Mononuclear cell (primary cell): ENCODE measurements around the gene BSPH1. TPM values are rescaled to one million over a fixed set of nuclear protein-coding genes. Genes with fewer than 3 reads are reported as not detected.
"Not testable (repeated sequence)": the region's sequence is repeated elsewhere in the genome, so short reads cannot be mapped to it uniquely, and the experiment has no call there.

ENCODE experiments used
- H3K27me3 ChIP-seq: 2 replicates; pipeline ENCODE4 v1.6.0; 2011; ENCODE audit warnings: low read length, control low read depth; ENCODE audit not compliant: insufficient read depth
- H3K4me1 ChIP-seq: 2 replicates; pipeline ENCODE4 v1.5.1; 2011; ENCODE audit warnings: mild to moderate bottlenecking, low read length, control low read depth; ENCODE audit not compliant: insufficient read depth
- H3K4me3 ChIP-seq: 2 replicates; pipeline ENCODE4 v1.5.1; 2011; ENCODE audit warnings: mild to moderate bottlenecking, low read length, moderate library complexity
- H3K9me3 ChIP-seq: 2 replicates; pipeline ENCODE4 v1.5.1; 2011; ENCODE audit warnings: low read depth, mild to moderate bottlenecking, control low read depth, low read length
- total RNA-seq: library from RNA; depleted of rRNA; stranded (reverse); fragments of >200 nt; gene quantifications from one replicate; pipeline ENCODE4 v1.2.3, GENCODE V29; 2012

Gene BSPH1
- total RNA-seq, 1 donor: not detected

GRCh38 chr19:47994209-47994802 is 2.3 kb upstream of the BSPH1 start, which contains the start of gene ELSPBP1:
Gene ELSPBP1 (plus strand): TSS chr19:47994632. CDS start chr19:48008668, 14,036 bp downstream.
- H3K4me3 ChIP-seq: no peak within 1 kb of the TSS
- no peaks in the 10 kb centered on the region for H3K9me3 ChIP-seq
- H3K4me1 ChIP-seq: no peaks in the 10 kb centered on the region
- H3K27me3 ChIP-seq: no peaks in the 10 kb centered on the region

- no peaks in the 10 kb centered on the region for H3K9me3 ChIP-seq
- no peaks in the 10 kb centered on the region for H3K27me3 ChIP-seq
- H3K4me1 ChIP-seq: no peaks in the 10 kb centered on the region
- no peak overlapping the region for H3K4me3 ChIP-seq
Observed at GRCh38 chr19:47991191-47991808, 670 bp downstream of the BSPH1 start.

GRCh38 chr19:47973529-47973928 is 18.4 kb downstream of the BSPH1 start:
- Histone ChIP-seq H3K4me3 (no peak overlapping the region), H3K27me3 (peaks cover 4% of the 10 kb centered on the region)

GRCh38 chr19:47955936-47956335 is 36.0 kb downstream of the BSPH1 start:
- not testable (repeated sequence) for H3K27me3 ChIP-seq, H3K9me3 ChIP-seq, H3K4me1 ChIP-seq, H3K4me3 ChIP-seq

More at GRCh38 chr19:47973529-47973928, 18.4 kb downstream of the BSPH1 start:
- H3K9me3 ChIP-seq: no peaks in the 10 kb centered on the region
- H3K4me1 ChIP-seq: no peaks in the 10 kb centered on the region

- not testable (repeated sequence) for H3K9me3 ChIP-seq, H3K4me3 ChIP-seq, H3K4me1 ChIP-seq, H3K27me3 ChIP-seq
Observed at GRCh38 chr19:47952132-47952531, 39.8 kb downstream of the BSPH1 start.

GRCh38 chr19:47949852-47950521 is 42.0 kb downstream of the BSPH1 start:
- not testable (repeated sequence) for H3K4me3 ChIP-seq, H3K4me1 ChIP-seq, H3K27me3 ChIP-seq, H3K9me3 ChIP-seq

- H3K27me3 ChIP-seq, H3K4me1 ChIP-seq, H3K4me3 ChIP-seq, H3K9me3 ChIP-seq: not testable (repeated sequence)
Observed at GRCh38 chr19:47928581-47928980, 63.4 kb downstream of the BSPH1 start.

GRCh38 chr19:47920107-47920506 is 71.9 kb downstream of the BSPH1 start:
- H3K27me3 ChIP-seq, H3K4me3 ChIP-seq, H3K9me3 ChIP-seq, H3K4me1 ChIP-seq: not testable (repeated sequence)

Other genes starting within 250 kb of the BSPH1 start
- gene NOP53, start 246.6 kb downstream of the BSPH1 start, total RNA-seq: 253 TPM
- 122 TPM for gene SELENOW, start 213.5 kb downstream of the BSPH1 start, total RNA-seq
- gene TPRX1, start 187.6 kb downstream of the BSPH1 start, total RNA-seq: not detected
- not detected for gene CRX, start 170.2 kb downstream of the BSPH1 start, total RNA-seq
- gene TPRX2, start 132.9 kb downstream of the BSPH1 start, total RNA-seq: not detected
- gene SULT2A1, start 105.9 kb downstream of the BSPH1 start, total RNA-seq: not detected
- gene ELSPBP1, start 2.5 kb upstream of the BSPH1 start, total RNA-seq: not detected
- gene CABP5, start 51.9 kb upstream of the BSPH1 start, total RNA-seq: 4.0 TPM
- 4.2 TPM for gene PLA2G4C, start 118.6 kb upstream of the BSPH1 start, total RNA-seq
- 24.8 TPM for gene LIG1, start 178.2 kb upstream of the BSPH1 start, total RNA-seq
- gene ZSWIM9, start 178.5 kb upstream of the BSPH1 start, total RNA-seq: 0.73 TPM